SK-N-SH (cell line): ENCODE measurements around the gene ACOXL.

Source experiments
- EP300 ChIP-seq, 2 experiments: IDR thresholded peaks; 2 replicates each; pipeline versions ENCODE4 v1.4.0 to v1.6.1; 2012; ENCODE audit warnings: borderline replicate concordance in 1 of 2, low read depth in 1 of 2, low read length in 1 of 2
- SMC3 ChIP-seq: IDR thresholded peaks from 2 replicates; pipeline ENCODE4 v1.6.1; 2012; ENCODE audit warnings: low read depth, low read length, improper control_type of control experiment
- TF ChIP-seq, protein P1 (sequence below): fragments of 200-600 bp; sonication (generic); IDR thresholded peaks from 2 replicates; pipeline ENCODE4 v1.6.1; 2017; ENCODE audit warnings: antibody characterized with exemption, mild to moderate bottlenecking, moderate library complexity

DNA sequence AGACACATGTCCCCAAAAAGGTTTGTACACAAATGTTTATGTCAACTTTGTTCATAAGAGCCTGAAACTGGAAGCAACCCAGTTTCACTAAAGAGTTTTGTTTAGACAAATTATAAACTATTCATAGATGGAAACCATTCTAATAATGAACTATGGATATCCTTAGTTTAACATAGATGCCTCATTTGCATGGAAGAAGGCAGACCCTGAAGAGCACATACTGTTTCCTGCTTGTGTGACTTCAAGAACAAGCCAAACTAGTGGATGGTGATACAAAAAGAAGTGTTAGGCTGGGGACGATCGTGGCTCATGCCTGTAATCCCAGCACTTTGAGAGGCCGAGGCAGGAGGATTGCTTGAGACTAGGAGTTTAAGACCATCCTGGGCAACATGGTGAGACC lies 48.1 kb downstream of the ACOXL start:
- TF ChIP-seq, protein P1, sequence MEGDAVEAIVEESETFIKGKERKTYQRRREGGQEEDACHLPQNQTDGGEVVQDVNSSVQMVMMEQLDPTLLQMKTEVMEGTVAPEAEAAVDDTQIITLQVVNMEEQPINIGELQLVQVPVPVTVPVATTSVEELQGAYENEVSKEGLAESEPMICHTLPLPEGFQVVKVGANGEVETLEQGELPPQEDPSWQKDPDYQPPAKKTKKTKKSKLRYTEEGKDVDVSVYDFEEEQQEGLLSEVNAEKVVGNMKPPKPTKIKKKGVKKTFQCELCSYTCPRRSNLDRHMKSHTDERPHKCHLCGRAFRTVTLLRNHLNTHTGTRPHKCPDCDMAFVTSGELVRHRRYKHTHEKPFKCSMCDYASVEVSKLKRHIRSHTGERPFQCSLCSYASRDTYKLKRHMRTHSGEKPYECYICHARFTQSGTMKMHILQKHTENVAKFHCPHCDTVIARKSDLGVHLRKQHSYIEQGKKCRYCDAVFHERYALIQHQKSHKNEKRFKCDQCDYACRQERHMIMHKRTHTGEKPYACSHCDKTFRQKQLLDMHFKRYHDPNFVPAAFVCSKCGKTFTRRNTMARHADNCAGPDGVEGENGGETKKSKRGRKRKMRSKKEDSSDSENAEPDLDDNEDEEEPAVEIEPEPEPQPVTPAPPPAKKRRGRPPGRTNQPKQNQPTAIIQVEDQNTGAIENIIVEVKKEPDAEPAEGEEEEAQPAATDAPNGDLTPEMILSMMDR, result no peak
- TF ChIP-seq SMC3, result no peak
- TF ChIP-seq EP300 (IDR thresholded peaks at IDR 0.05; ENCODE audit: borderline replicate concordance in 1 of 2, low read depth in 1 of 2, low read length in 1 of 2), result no peak
